ENCODE measurements around the gene SLC17A1. TPM values are rescaled to one million over a fixed set of nuclear protein-coding genes. Genes with fewer than 3 reads are reported as not detected.

SLC17A1 gene
- total RNA-seq, 1 experiment from 2014 or later: not detected

DNA sequence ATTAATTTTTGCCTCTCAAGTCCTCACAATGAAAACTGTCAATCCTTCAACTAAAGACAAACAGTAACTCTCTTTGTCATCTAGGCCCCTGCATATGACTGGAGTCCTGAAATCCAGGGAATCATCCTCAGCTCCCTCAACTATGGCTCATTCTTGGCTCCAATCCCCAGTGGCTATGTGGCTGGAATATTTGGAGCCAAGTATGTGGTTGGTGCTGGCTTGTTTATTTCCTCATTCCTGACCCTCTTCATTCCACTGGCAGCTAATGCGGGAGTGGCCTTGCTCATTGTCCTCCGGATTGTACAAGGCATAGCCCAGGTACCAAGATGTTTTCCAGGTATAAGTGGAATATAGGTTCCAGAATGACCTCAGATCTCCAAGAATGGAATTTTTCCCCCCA, 61.9 kb downstream of the SLC17A1 start:
- no peak for DNase-seq (ENCODE audit: low spot score)
- POLR2A ChIA-PET: no interaction called here
- no peaks in the 10 kb centered on the region for H3K9me3 Mint-ChIP-seq
- H3K36me3 Mint-ChIP-seq: no peaks in the 10 kb centered on the region
- no peaks in the 10 kb centered on the region for H3K27me3 Mint-ChIP-seq (ENCODE audit: low read depth)
- no peak overlapping the region for H3K27ac Mint-ChIP-seq
- no peak for TF ChIP-seq ZNF317 (CRISPR knock-in tag; IDR thresholded peaks at IDR 0.05; ENCODE audit: borderline replicate concordance, low read depth)
- TF ChIP-seq FOXP4 (CRISPR knock-in tag; IDR thresholded peaks at IDR 0.05): no peak
- TF ChIP-seq KAT7 (CRISPR knock-in tag; IDR thresholded peaks at IDR 0.05; ENCODE audit: borderline replicate concordance): no peak
- no peak for TF ChIP-seq SMAD3 (CRISPR knock-in tag; IDR thresholded peaks at IDR 0.05; ENCODE audit: borderline replicate concordance)
- TF ChIP-seq, protein P1, sequence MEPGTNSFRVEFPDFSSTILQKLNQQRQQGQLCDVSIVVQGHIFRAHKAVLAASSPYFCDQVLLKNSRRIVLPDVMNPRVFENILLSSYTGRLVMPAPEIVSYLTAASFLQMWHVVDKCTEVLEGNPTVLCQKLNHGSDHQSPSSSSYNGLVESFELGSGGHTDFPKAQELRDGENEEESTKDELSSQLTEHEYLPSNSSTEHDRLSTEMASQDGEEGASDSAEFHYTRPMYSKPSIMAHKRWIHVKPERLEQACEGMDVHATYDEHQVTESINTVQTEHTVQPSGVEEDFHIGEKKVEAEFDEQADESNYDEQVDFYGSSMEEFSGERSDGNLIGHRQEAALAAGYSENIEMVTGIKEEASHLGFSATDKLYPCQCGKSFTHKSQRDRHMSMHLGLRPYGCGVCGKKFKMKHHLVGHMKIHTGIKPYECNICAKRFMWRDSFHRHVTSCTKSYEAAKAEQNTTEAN (CRISPR knock-in tag; IDR thresholded peaks at IDR 0.05): no peak
- TF ChIP-seq RELA (CRISPR knock-in tag; IDR thresholded peaks at IDR 0.05; ENCODE audit: borderline replicate concordance): no peak
- TF ChIP-seq GTF2I (CRISPR knock-in tag; conservative IDR thresholded peaks at IDR 0.05): no peak
- H3K4me3 Mint-ChIP-seq: no peak overlapping the region
- ATAC-seq: no peak
- no peaks in the 10 kb centered on the region for H3K4me1 Mint-ChIP-seq
- CTCF ChIA-PET: no interaction called here

DNA sequence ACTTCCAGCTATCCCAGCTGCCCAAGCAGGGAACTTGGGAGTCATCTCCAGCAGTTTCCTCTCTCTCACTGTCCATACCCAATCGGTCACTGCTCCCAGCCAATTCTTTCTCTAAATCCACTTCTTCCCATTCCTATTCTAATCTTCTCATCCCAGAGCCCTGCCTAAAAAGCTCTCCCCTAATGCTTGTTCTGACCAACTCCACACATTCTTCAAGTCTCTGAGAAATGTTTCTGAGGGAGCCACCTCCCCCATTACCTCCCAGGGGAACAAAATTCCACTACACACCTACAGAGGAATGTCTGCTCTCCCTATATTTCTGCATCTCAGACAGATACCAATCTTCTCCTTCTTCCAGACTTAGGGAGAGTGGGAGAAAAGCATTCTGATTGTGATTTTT, 63.3 kb downstream of the SLC17A1 start:
- no peaks in the 10 kb centered on the region for H3K9me3 Mint-ChIP-seq
- H3K36me3 Mint-ChIP-seq: no peaks in the 10 kb centered on the region
- POLR2A ChIA-PET: no interaction called here
- ATAC-seq (no peak), DNase-seq (ENCODE audit: low spot score) (no peak)
- H3K4me1 Mint-ChIP-seq: no peaks in the 10 kb centered on the region
- TF ChIP-seq TEAD1 (CRISPR knock-in tag; IDR thresholded peaks at IDR 0.05): no peak
- no peak for TF ChIP-seq SMAD3 (CRISPR knock-in tag; IDR thresholded peaks at IDR 0.05; ENCODE audit: borderline replicate concordance)
- TF ChIP-seq, protein P1 (CRISPR knock-in tag; IDR thresholded peaks at IDR 0.05): no peak
- TF ChIP-seq SMAD4 (CRISPR knock-in tag; IDR thresholded peaks at IDR 0.05): no peak
- TF ChIP-seq, protein P2, sequence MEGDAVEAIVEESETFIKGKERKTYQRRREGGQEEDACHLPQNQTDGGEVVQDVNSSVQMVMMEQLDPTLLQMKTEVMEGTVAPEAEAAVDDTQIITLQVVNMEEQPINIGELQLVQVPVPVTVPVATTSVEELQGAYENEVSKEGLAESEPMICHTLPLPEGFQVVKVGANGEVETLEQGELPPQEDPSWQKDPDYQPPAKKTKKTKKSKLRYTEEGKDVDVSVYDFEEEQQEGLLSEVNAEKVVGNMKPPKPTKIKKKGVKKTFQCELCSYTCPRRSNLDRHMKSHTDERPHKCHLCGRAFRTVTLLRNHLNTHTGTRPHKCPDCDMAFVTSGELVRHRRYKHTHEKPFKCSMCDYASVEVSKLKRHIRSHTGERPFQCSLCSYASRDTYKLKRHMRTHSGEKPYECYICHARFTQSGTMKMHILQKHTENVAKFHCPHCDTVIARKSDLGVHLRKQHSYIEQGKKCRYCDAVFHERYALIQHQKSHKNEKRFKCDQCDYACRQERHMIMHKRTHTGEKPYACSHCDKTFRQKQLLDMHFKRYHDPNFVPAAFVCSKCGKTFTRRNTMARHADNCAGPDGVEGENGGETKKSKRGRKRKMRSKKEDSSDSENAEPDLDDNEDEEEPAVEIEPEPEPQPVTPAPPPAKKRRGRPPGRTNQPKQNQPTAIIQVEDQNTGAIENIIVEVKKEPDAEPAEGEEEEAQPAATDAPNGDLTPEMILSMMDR (IDR thresholded peaks at IDR 0.05): no peak
- no peak for TF ChIP-seq ZNF219 (CRISPR knock-in tag; IDR thresholded peaks at IDR 0.05; ENCODE audit: borderline replicate concordance)
- TF ChIP-seq NFE2L1 (CRISPR knock-in tag; IDR thresholded peaks at IDR 0.05): no peak
- TF ChIP-seq ZNF512 (CRISPR knock-in tag; IDR thresholded peaks at IDR 0.05; ENCODE audit: borderline replicate concordance): no peak
- TF ChIP-seq, protein P3, sequence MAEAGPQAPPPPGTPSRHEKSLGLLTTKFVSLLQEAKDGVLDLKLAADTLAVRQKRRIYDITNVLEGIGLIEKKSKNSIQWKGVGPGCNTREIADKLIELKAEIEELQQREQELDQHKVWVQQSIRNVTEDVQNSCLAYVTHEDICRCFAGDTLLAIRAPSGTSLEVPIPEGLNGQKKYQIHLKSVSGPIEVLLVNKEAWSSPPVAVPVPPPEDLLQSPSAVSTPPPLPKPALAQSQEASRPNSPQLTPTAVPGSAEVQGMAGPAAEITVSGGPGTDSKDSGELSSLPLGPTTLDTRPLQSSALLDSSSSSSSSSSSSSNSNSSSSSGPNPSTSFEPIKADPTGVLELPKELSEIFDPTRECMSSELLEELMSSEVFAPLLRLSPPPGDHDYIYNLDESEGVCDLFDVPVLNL (CRISPR knock-in tag; IDR thresholded peaks at IDR 0.05; ENCODE audit: borderline replicate concordance, low read depth): no peak
- TF ChIP-seq TCF7 (CRISPR knock-in tag; IDR thresholded peaks at IDR 0.05; ENCODE audit: low read depth): no peak
- no peak for TF ChIP-seq ATF1 (CRISPR knock-in tag; IDR thresholded peaks at IDR 0.05)
- no peak for TF ChIP-seq CREB1 (CRISPR knock-in tag; IDR thresholded peaks at IDR 0.05)
- TF ChIP-seq, protein P4, sequence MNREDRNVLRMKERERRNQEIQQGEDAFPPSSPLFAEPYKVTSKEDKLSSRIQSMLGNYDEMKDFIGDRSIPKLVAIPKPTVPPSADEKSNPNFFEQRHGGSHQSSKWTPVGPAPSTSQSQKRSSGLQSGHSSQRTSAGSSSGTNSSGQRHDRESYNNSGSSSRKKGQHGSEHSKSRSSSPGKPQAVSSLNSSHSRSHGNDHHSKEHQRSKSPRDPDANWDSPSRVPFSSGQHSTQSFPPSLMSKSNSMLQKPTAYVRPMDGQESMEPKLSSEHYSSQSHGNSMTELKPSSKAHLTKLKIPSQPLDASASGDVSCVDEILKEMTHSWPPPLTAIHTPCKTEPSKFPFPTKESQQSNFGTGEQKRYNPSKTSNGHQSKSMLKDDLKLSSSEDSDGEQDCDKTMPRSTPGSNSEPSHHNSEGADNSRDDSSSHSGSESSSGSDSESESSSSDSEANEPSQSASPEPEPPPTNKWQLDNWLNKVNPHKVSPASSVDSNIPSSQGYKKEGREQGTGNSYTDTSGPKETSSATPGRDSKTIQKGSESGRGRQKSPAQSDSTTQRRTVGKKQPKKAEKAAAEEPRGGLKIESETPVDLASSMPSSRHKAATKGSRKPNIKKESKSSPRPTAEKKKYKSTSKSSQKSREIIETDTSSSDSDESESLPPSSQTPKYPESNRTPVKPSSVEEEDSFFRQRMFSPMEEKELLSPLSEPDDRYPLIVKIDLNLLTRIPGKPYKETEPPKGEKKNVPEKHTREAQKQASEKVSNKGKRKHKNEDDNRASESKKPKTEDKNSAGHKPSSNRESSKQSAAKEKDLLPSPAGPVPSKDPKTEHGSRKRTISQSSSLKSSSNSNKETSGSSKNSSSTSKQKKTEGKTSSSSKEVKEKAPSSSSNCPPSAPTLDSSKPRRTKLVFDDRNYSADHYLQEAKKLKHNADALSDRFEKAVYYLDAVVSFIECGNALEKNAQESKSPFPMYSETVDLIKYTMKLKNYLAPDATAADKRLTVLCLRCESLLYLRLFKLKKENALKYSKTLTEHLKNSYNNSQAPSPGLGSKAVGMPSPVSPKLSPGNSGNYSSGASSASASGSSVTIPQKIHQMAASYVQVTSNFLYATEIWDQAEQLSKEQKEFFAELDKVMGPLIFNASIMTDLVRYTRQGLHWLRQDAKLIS (CRISPR knock-in tag; IDR thresholded peaks at IDR 0.05; ENCODE audit: borderline replicate concordance): no peak
- no peak for TF ChIP-seq NR2C2 (CRISPR knock-in tag; IDR thresholded peaks at IDR 0.05)
- no peak for TF ChIP-seq IRF2 (CRISPR knock-in tag; IDR thresholded peaks at IDR 0.05; ENCODE audit: borderline replicate concordance, low read depth)
- TF ChIP-seq JAZF1 (CRISPR knock-in tag; IDR thresholded peaks at IDR 0.05): no peak
- TF ChIP-seq E2F5 (CRISPR knock-in tag; IDR thresholded peaks at IDR 0.05): no peak
- H3K27me3 Mint-ChIP-seq (ENCODE audit: low read depth): no peaks in the 10 kb centered on the region
- no peak overlapping the region for H3K27ac Mint-ChIP-seq
- CTCF ChIA-PET: no interaction called here
- no peak overlapping the region for H3K4me3 Mint-ChIP-seq
